HG02678 (cell line): ENCODE data around the gene PPM1L.
A peak's percentile ranks its signal among the peaks of the same experiment; 100 is the strongest.

ENCODE experiments used
- ATAC-seq: cut with Tn5 transposase; IDR thresholded peaks from one replicate; pipeline ENCODE4 v1.9.1; 2021; ENCODE audit warnings: mild to moderate bottlenecking, moderate library complexity; ENCODE audit not compliant: unreplicated experiment

The PPM1L gene

DNA sequence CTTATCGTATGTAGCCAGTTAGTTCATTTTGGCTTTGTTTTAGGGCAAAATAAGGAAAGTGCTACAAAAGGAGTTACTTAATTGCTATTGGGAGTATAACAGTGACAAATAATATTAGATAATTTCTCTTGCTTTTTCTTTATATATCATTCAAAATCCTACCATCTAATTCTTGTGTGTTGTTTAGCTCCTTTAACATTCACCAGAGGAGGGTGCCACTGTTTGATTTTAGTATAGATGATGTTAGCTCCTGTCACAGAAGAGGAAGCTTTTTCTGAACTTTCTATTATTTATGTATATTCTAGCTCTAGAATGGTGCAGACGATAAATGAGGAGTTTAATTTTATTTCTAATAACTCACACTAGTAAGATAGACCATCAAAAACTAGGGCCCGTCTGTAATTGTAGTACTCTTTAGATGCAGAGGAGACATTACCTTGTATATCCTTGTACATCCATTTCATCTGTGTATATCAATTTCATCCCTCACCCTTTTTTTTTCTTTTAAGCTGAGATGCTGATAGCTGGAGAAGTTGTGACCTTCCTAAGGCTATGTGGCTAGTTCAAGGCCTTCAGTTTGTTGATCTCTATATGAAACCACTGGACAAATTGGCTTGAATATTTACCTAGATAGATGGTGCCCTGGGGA lies 3.0 kb downstream of the PPM1L start:
- ATAC-seq: no peak

DNA sequence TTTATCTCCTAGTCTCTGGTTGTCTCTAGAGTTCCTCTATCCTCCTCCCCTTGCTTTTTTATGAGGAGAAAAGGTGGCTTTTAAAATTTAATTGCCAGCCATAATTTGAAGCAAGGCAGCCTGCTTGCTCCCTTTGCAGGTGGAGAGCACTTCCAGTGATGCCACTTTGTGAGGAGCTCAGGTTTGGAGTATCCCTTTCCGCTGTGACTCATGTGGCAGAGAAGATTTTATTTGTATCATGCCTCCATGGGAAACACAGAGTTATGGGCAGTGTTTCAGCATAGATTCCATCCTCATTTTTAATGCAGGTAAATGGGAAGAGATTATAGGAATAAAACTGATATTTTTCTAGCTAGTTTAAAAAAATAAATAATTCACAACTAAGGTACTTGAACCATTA lies 7.0 kb downstream of the PPM1L start:
- ATAC-seq: no peak

GRCh38 chr3:160765211-160765610 lies 9.2 kb downstream of the PPM1L start:
- ATAC-seq: no peak

- ATAC-seq: no peak
Observed at GRCh38 chr3:160768031-160768430, 12.0 kb downstream of the PPM1L start.

GRCh38 chr3:160768918-160769317 lies 12.9 kb downstream of the PPM1L start:
- ATAC-seq: no peak

- no peak for ATAC-seq
Observed at GRCh38 chr3:160771811-160772459, 15.9 kb downstream of the PPM1L start.

- ATAC-seq: no peak
Observed at GRCh38 chr3:160773722-160774121, 17.7 kb downstream of the PPM1L start.

GRCh38 chr3:160774172-160774571 lies 18.1 kb downstream of the PPM1L start:
- ATAC-seq: no peak

GRCh38 chr3:160778480-160778879 lies 22.4 kb downstream of the PPM1L start:
- ATAC-seq: no peak

- no peak for ATAC-seq
Observed at GRCh38 chr3:160779040-160779439, 23.0 kb downstream of the PPM1L start.

- ATAC-seq: no peak
Observed at GRCh38 chr3:160780245-160780644, 24.2 kb downstream of the PPM1L start.

GRCh38 chr3:160781402-160781801 lies 25.4 kb downstream of the PPM1L start:
- ATAC-seq: no peak

DNA sequence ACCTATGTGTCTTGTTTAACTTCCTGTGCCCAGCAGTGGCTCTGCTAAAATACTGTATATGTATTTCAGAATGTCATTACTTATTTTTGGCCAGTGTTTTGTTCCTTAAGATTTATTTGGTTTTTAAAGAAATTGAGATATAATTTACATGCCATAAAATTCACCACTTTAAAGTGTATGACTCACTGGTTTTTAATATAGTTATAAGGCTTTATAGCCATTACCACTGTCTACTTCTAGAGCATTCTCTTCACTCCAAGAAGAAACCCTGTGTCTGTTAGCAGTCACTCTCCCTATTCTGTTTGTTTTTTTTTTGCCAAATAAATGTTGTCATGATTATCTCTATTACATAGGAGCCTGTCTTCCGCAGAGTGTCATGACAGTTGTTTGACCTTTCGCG lies 25.8 kb downstream of the PPM1L start:
- ATAC-seq: no peak

DNA sequence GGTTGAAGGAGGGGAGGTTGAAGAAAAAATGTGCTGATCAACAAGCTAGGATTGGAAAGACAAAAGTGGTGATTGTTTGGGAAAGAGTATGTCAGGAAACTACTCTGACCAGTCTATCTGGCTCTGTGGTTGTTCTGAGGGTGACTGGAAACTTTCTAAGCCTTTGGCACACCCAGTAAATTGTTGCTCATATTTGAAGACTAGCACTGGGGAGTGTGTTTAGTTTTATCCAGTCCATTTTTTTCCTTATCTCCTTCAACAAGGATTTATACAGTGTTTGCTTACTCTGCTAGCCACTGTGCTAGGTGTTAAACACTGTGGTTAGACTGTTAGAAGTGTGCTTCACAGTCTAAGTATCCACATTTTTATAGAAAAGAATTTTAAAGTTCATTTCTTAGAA lies 28.8 kb downstream of the PPM1L start:
- no peak for ATAC-seq

DNA sequence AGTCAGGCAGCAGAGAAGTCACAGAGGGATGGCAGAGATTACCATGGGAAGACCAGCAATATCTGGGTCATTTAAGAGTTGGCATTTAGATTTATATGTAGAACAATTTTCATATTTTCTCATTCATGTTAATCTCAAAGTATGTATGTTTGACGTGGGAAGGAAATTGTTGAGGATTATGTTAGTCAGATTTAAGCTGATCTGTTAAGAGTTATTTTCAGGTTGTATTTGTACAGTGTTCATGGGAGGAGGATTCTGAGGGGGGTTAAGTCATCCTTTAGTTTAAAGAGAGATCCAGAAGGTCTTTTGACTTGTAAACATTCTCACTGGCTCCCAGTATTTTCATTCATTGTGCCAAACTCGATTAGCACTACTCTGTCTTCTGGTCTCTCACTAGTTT lies 34.7 kb downstream of the PPM1L start:
- ATAC-seq: no peak

DNA sequence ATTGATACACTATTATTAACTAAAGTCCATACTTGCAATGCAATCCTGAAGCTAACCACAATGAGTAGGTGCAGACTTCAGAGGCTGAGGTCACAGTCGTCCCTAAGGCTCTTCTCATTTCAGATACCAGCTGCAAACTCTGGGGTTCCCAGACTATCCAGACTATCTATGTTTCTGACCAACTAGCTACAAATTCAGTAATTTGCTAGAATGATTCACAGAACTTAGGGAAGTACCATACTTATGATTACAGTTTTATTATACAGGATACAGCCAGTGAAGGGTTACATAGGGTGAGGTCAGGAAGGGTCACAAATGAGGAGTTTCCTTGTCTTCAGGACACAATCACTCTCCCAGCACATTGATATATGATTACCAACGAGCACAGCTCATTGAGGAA lies 36.5 kb downstream of the PPM1L start:
- ATAC-seq: no peak

DNA sequence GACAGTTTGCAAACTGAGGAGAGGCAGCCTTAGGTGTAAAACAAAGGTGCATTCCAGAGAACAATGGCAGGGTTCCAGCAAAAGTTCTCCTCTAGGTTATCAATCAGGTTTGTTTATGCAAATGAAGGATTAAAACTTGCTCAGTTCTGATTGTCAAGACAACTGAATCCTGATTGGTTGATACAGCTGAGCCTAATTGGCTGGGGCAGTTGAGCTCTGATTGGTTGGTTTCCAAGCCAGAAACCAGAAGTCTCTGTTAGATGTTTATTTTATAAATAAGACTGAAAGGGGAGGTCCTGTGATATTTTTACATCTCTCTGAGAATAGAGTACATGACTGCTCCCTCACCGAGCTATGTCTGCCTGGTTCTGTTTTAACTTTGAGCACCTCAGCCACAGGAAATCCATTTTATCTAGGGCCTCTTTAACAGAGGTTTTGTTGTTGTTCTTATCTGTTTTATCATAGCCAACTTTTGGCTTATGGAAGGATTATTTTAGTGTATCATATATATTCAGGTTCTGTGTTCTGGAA lies 37.8 kb downstream of the PPM1L start:
- no peak for ATAC-seq

DNA sequence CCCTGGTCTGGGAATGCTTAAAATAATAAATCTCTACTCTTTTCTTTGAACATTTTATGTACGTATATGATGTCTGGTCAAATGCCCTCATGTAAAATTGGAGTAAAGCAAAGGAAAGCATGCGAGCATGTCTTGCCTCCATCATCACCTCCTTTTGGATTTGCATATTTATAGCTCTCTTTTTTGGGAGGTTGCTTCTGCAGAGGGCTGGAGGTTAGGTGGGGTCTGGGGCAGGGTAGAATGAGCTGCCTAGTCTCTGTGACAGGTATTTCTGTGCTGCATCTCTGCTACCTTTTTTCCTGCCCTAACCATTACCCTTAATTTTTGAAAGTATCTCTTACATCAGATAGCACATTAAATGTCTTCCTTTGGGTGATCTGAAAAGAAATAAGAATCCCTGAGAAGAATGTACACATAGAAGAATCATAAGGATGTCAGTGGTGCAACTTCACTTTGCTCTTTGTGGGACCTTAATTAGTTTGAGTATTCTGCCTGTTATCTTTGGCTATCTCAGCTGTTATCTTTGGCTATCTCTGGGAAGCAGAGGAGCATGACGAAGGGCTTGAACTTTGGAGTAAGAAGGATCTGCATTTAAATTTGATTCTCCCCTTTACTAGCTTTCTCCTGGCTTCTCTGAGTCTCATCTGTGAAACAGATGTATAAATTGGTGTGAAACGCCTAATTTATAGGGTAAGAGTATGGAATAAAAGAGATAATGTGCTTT lies 40.2 kb downstream of the PPM1L start:
- no peak for ATAC-seq

DNA sequence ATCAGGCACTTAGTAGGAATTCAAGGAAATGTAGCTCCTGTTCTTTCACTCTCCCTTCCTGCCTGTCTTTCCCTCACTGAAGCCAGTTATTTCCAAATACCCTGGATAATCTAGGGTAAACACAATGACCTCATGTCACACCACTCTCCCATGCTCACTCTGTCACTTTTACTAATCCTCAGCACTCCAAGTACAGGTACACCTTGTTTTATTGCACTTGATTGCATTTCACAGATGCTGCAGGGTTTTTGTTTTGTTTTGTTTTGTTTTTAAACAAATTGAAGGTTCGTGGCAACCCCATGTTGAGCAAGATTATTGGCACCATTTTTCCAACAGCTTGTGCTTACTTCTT lies 40.8 kb downstream of the PPM1L start:
- ATAC-seq: no peak

DNA sequence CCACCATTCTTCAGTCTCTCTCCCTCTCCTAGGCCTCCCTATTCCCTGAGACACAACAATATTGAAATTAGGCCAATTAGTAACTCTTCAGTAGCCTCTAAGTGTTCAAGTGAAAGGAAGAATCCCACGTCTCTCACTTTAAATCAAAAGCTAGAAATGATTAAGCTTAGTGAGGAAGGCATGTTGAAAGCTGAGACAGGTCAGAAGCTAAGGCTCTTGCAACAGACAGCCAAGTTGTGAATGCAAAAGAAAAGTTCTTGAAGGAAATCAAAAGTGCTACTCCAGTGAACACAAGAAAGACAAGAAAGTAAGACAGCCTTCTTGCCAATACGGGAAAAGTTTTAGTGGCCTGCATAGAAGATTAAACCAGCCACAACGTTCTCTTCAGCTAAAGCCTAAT lies 41.3 kb downstream of the PPM1L start:
- no peak for ATAC-seq

- peak; percentile 76 for ATAC-seq
Observed at GRCh38 chr3:160801386-160802118, 45.5 kb downstream of the PPM1L start.
